Adipose tissue (tissue), 3 donors: ENCODE measurements around the gene FLAD1. TPM values are rescaled to one million over a fixed set of nuclear protein-coding genes. Genes with fewer than 3 reads are reported as not detected.
A peak's percentile ranks its signal among the peaks of the same experiment; 100 is the strongest.

Source experiments
- H3K27ac ChIP-seq: one replicate; pipeline ENCODE4 v1.5.1; 2013; ENCODE audit warnings: low read depth, low read length
- WGBS, 3 donors: extraction: QIAGEN DNeasy Blood & Tissue Kit; methylation state at CpG; one replicate each; pipeline ENCODE4 v1.1.7; 2013; 5-methylcytosine and 5-hydroxymethylcytosine counted together
- polyA plus RNA-seq, 3 donors: library from polyadenylated mRNA; stranded (reverse); fragments of 200-250 nt; gene quantifications; one replicate each; pipeline ENCODE4 v1.2.3, GENCODE V29; 2013
- donor health status: healthy with polysubstance abuse.
- donor health status: Bipolar disorder and iron deficiency.
- donor health status: healthy.

The FLAD1 gene
- polyA plus RNA-seq = 10 to 100 TPM; 15.3 to 37.9 (median 21.7) TPM

DNA sequence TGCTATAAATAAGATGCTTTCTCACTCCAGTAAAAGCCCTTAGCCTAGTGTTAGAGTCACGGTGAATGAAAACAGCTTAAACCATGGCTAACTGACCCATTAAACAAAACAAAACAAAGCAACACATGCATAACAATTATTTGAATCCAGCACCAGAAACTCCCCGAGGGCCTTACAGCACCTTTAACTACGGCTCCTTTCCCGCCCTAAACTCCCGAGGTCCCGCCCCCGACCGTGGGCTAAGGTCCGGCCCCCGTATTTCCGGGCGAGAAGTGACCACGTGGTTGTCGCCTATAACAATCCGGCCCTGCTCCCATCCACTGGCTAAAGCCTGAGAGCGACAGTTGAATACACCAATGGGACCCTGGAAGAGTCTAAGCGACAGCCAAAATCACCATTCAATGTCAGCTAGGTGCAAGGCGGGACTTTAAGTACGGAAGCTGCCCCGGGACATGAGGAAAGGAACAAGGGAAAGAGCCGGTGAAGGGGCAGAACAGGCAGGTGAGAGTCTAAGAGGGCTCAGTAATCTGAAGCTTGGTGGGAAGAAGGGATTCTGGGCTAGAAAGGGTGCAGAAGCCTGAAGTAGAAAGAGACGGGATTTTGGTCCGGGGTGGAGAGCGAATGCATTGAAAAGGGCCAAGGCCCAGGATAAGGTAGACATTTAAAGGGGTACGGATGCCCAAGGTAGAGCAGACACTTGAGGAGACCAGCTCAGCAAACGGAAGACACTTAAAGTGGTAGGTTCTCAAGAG is at the start of gene FLAD1:
FLAD1 (plus strand) TSS at position 448 of the 752 bp plus-strand sequence. CDS start 351 bp downstream, outside the sequence.
- no peak within 1 kb of the TSS for H3K27ac ChIP-seq
- 0 to 1% (median 0%) methylated on average over 26 of the region's 26 CpGs for WGBS, 3 donors

DNA sequence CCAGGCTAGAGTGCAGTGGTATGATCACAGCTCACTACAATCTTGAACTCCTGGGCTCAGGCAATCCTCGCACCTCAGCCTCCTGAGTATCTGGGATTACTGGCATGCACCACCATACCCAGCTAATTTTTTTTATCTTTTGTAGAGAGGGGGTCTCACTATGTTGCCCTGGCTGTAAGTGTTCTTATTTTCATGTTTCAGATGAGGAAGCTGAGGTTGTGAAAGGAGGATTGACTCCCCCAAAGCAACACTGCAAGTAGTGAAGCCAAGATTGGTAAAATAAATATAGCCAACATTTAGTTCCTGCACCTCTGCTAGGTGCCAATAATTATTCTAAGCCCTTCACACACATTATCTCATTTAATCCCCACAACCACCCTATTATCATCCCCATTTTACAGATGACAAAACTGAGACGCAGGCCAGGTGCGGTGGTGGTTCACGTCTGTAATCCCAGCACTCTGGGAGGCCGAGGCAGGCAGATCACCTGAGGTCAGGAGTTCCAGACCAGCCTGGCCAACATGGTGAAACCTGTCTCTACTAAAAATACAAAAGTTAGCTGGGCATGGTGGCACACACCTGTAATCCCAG is 48.7 kb upstream of the FLAD1 start:
- WGBS, 3 donors = 94 to 96% (median 95%) methylated on average over 5 of the region's 5 CpGs
- no peak overlapping the region for H3K27ac ChIP-seq

DNA sequence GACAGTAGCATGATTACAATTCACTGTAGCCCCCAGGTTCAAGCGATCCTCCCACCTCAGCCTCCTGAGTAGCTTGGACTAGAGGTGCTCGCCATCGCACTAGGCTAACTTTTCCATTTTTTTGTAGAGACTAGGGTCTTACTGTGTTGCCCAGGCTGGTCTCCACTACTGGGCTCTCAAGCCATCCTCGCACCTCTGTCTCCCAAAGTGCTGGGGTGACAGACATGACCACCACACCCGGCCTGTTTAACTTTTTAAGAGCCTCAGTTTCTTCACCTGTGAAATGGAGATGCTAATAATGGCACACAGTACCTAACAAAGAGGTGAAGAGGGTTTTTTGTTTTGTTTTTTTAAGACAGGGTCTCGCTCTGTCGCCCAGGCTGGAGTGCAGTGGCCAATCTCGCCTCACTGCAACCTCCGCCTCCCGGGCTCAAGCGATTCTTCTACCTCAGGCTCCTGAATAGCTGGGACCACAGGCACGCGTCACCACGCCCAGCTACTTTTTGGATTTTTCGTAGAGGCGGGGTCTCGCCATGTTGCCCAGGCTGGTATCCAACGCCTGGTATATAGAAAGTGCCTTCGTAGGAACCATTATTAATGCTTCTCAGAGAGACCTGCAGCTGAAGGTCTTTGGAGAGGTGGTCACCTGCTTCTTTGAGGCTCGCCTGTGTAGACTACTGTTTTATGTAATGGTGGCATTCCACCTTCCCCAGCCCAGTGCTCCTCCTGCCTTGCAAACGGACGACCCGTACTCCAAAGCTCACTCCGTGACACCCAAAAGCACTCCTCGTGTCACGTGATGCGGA is 47.2 kb upstream of the FLAD1 start:
- 36 to 45% (median 41%) methylated on average over 27 of the region's 27 CpGs for WGBS, 3 donors
- peak overlapping the region; percentile 84 for H3K27ac ChIP-seq

DNA sequence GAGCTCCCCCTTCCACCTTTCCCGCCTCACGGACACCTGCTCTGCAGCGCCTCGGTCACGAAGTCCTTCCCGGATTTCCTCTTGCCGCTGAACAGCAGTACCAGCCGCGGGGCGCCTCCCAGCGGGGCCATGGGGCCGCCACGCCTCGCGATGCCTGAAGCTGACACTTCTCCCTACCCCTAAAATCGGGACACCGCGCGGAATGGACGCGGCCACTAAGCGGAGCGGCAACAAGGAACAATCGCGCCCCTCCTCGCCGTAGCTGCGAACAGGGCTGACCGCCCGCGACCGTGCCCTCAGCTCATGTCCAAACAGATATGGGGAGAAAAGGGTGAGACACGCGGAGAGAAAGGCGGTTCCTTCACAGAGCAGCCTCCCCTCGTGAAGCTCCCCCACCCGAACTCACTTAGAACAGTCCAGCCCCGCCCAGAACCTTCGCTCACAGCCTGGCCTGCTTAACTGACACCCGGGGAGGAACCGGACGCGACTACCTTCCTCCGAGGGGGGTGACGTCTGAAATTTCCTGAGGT is 46.5 kb upstream of the FLAD1 start, which contains the start of gene PMVK:
PMVK (minus strand) TSS at position 165 of the 530 bp plus-strand sequence; CDS start at position 131, 34 bp downstream.
- 0% methylated on average over 45 of the region's 45 CpGs for WGBS, 3 donors
- H3K27ac ChIP-seq = peak within 1 kb of the TSS; percentile 84

DNA sequence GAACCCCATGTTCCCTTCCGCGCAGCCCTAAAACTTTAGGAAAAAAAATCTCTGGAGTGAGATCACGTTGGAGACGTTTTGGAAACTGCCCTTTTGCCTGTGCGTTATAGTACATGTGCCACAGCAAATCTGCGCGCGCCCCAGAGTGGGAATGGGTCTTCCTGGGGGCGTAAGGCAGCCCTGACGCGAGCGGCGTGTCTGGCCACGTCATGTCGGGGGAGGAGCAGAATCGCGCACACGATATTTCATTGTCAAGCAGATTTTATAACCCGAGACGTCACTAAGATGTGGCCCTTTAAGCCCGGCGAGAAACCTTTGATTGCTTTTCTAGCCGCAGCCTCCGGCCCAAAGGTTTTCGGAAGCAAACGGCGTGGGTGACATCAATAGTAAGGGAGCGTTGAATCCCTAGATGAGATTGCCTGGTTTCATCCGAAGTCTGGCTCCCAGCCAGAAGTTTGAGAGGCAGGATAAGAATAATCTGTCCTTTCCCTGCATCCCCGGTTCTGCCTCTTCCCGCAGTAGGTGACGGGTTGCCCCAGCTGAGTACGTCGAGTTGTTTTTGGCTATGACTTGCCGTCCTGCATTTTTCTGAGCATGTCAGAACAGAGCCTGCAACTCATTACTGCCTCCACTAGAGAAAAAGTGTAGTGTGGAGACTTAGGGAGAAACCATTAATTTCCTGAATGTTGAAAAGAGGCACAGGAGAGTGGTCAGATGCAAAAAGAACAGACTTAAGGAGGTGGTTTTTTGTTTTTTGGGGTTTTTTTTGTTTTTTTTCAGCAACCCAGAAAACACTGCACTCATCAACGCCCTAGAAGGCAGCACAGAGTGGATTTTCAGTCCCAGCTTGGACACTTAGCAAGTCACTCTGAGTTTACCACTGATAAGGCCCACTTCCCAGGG is 45.8 kb upstream of the FLAD1 start:
- WGBS, 3 donors = 1% methylated on average over 36 of the region's 36 CpGs
- H3K27ac ChIP-seq = peak overlapping the region; percentile 84

DNA sequence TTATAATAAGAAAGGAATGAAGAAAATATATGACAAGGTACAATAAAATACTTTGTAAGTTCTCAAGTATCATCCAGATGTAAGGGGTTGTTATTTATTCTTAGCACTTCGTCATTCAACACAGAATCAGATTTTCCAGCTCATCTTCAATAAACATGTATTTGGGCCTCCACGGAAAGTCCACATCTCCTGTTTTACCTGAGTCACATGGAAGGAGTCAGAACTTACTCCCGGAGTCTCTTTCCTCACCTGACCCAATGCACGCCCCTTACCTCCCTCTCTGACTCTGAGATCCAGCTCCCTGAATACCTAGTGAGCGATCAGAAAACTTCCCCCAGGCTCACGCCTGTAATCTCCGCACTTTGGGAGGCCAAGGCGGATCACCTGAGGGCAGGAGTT is 45.2 kb upstream of the FLAD1 start:
- peak overlapping the region; percentile 84 for H3K27ac ChIP-seq
- 78 to 92% (median 90%) methylated on average over 8 of the region's 8 CpGs for WGBS, 3 donors

DNA sequence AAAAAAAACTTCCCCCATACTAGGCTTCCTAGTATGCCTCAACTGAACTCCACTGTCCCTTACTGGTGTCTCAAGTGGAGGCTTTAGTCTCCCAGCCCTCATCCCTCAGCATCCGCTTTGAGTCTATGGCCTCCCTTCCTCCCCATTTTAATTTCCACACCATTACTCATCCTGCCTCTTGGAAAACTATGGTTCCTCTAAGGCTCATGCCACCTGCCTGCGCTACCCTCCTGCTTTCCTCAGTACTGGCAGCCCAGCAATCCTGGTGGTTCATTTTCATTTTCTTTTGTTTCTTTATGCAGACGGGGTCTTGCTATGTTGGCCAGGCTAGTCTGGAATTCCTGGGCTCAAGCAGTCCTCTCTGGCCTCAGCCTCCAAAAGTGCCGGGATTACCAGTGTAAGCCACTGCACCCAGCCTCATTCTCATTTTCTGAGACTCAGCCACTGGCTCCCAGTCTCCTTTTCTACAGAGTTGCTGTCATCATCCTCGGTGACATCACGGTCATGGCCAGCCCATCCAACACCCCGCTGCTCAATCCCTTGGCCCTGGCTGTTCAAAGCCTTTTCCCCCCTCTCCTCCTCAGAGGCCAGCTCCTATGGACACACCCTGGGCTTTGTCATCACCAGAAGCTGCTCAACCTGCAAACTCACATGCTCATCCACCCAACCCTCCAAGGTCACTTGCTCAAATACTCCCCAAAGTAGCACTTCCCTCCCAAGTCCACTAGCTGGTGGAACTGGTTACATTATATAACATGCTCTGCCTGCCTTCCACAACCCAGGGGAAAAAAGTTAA is 44.3 kb upstream of the FLAD1 start:
- 92 to 98% (median 96%) methylated on average over 7 of the region's 7 CpGs for WGBS, 3 donors
- no peak overlapping the region for H3K27ac ChIP-seq

DNA sequence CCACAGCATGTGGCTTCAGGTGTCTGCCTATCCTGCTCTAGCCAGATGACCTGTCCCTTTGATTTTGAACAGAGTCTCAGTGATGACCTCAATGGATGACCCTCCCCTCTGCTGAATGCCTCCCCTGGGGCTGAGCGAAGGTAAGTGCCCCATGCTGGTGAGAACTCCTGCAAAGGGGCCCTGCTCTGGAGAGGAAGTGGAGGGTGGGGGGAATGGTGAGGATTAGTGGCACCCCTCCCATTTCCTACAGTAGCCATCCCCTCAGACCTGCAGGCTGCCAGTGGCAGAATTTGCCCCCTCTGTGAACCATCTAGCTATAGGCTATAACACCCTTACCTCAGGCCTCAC is 43.0 kb upstream of the FLAD1 start:
- 66 to 100% (median 82%) methylated on average over 1 of the region's 1 CpG for WGBS, 3 donors
- no peak overlapping the region for H3K27ac ChIP-seq

DNA sequence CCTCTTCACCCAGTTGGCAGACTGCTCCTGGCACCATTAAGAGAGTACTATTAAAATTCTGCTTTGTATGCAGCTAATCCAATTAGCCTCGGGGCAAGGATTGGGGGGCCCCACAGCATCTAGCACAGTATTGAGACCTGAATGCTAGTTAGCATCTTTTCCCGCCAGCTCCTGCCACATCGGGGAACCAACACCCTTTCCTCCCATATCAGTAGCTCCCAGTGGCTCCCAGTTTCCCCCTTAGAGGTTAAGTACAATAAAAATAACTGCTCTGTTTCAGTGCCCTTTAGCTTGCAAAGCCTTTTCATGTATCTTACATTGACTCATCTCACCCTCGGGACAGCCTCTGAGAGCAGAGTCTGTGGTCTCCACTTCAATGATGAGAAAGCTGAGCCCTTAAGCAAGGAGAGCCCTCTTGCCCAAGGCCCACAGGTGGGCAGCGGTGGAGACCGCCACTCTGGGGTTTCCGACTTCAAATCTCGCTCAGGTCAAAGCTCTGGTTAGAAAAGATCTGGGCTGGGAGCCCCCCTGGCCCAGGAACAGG is 42.4 kb upstream of the FLAD1 start:
- no peak overlapping the region for H3K27ac ChIP-seq
- WGBS, 3 donors = 66 to 83% (median 71%) methylated on average over 8 of the region's 8 CpGs

DNA sequence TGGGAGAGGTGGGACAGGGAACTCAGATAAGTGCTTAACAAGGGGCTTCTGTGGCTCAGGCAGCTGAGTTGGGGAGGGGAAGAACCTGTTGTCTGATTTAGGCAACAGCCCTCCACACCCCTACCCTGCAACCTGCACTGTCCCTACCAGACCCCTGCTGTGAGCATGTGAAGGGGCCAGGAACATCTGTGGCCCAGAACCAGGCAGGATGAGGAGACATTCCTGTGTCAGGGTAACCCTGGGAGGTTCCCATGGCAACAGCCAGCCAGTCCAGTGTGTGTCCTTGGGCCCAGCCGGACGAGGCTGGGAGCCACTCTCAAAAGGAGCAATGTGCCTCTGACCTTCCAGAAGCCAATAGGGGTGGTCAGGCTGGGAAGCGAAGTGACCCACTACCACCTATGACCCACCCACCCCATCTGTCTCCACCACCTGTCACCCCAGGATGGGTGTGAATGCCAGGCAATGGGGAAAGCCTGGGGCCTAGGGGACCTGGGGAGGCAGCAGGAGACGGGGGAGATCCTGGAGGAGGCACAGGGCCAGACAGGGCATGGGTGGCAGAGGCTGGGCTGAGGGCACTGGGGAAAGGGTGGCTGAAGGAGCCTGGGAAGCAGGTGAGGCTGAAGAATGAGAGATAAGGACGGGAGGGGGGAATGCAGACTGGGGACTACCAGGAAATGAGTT is 41.7 kb upstream of the FLAD1 start:
- WGBS, 3 donors = 24 to 59% (median 59%) methylated on average over 5 of the region's 5 CpGs

DNA sequence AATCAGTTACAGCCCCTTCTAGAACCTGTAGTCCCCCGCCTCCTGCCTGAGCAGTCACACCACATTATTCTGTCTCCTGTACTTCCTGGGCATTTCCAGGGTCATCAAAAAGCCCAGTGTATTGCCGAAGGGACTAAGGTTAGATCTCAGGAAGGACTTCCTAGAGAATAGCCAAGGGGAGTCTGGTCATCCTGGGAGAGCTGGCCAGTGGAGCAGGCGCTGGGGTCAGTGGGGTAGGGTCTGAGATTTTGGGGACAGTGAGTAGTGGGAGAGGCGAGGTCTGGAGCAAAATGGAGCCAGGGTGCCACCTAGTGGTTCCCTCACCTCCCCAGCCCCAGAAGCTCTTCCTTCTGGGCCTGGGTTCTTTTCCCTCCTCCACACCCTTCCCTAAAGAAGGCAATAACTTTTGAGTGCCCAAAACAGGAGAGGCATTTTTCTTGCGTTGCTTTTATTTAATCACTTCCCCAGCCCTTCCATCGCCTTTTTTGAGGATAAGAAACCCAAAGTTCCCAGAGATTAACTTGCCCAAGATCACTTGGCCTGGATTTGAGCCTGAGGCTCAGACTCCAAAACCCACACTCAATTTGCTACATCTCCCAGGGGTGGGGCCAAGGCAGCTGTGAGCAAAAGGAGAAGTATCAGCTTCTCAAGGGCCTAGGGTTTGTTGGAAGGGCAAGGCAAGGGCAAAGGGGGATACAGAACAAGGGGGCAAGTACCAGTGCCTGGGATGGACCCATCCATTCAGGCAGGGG is 39.3 kb upstream of the FLAD1 start:
- no peak overlapping the region for H3K27ac ChIP-seq
- 34 to 39% (median 38%) methylated on average over 6 of the region's 6 CpGs for WGBS, 3 donors

More for the DNA sequence above, 41.7 kb upstream of the FLAD1 start:
- H3K27ac ChIP-seq = no peak overlapping the region

DNA sequence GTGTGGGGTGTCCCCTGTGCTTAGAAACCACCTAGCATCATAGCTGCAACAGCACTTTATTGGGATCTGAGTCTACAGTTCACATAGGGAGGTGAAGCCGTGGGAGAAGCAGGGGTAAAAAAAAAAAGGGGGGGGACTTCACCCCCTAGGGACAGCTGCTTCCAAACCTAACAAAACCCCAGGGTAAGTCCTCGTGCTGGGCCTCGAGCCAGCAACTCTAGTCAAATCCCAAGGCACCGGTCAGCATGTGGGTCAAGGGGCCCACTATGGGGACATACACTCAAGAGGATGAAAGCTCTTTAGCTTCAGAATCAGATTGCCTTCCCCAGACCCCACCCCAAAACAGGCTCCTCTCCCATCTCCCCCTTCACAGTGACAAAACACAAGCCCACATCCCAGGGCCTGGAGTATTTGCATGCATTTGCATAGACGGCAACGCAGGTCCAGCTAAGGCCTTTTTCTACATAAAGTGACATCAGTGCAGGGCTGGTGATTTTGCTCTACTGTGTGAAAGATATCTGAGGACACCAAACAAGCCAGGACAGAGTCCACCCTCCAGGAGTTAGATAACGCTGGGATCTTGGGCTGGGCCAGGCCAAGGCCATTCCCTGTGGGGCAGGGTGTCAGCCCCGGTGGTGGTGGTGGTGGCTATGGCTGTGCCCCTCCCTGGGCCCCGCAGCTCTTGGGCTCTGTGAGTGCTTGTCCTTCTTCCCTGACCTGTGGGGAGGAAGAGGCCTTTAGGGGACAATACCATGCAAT is 38.6 kb upstream of the FLAD1 start:
- H3K27ac ChIP-seq = no peak overlapping the region
- 36 to 50% (median 46%) methylated on average over 9 of the region's 9 CpGs for WGBS, 3 donors

DNA sequence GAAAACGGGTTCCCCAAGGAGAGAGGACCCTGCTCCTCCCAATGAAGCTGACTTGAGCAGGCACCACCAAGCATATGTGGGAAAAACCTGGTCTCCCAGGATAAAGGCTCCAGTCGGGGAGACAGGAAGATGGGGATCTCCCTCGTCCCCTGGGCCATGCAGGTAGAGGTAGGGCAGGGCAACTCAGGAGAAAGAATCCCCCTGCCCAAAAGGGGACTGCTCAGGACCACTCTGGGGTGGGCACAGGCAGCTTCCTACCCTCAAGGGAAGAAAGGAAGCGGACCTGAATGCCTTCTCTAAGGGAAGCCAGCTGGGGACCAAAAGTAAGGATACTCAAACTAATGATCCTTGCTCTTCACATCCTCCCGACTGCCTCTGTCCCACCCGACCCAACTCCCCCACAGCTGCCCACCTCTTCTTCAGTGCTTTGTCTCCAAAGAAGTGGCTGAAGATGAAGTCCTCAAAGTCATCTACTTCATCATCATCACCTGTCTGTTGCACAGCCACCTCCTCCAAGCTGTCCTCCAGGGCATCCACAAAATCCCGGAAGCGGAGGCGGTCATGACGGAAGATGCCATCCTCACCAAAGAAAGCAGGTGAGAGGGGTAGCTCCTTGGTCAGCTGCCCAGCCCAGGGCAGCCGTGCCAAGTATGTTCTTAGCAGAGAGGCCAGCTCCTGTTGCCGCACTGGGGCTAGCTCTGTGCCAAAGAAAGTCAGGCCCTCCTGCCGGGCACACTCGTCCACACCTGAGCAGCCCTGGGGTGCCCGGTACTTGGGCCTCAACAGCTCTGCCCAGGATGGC is 37.8 kb upstream of the FLAD1 start:
- WGBS, 3 donors = 81 to 84% (median 83%) methylated on average over 15 of the region's 15 CpGs
- H3K27ac ChIP-seq = no peak overlapping the region
